ENCODE results near the gene ADAMTSL2. TPM values are rescaled to one million over a fixed set of nuclear protein-coding genes. Genes with fewer than 3 reads are reported as not detected.

The ADAMTSL2 gene
- total and polyA plus RNA-seq, 2 of the 13 experiments (the other 11 are each of a cell fraction or from before 2014, with no cell fraction given), result 1.9 to 3.8 TPM

GRCh38 chr9:133532937-133533668 lies 1.4 kb upstream of the ADAMTSL2 start:
- Histone ChIP-seq H3K4me1 (ENCODE audit: insufficient read depth, low read length) (peaks cover 38% of the 10 kb centered on the region), H3K9me3 (ENCODE audit: low read length) (no peaks in the 10 kb centered on the region), H3K27me3 (ENCODE audit: control insufficient read depth in 1 of 2, insufficient read depth in 2 of 2, low read length in 2 of 2) (peaks cover 17 to 42% of the 10 kb centered on the region in 2 experiments; a peak in 4 of 5 replicates), H3K9ac (ENCODE audit: insufficient read depth, low read depth, low read length) (no peak overlapping the region), H3K4me2 (ENCODE audit: low read depth, low read length) (peak overlapping the region; percentile 98), H3K79me2 (ENCODE audit: insufficient read depth, low read length) (no peaks in the 10 kb centered on the region), H2AFZ (ENCODE audit: low read length) (no peak overlapping the region), H4K20me1 (ENCODE audit: insufficient read depth, low read length) (0 out of 2 replicates have a peak, but pooled peaks cover 2% of the 10 kb centered on the region), H3K4me3 (replicated peaks in 1 of 3; ENCODE audit: insufficient read depth in 1 of 3, low read depth in 2 of 3, low read length in 3 of 3) (peak overlapping the region in 1 of 3 experiments; percentile 72; a peak in 2 of 6 replicates), H3K36me3 (replicated peaks in 1 of 2; ENCODE audit: control insufficient read depth in 1 of 2, insufficient read depth in 2 of 2, low read length in 2 of 2) (no peaks in the 10 kb centered on the region), H3K27ac (ENCODE audit: extremely low read length, insufficient read depth, low read length) (no peak overlapping the region)
- peak; percentile 69 for ATAC-seq
- DNase-seq (ENCODE audit: low spot score), result peak; percentile 75
- POLR2A ChIA-PET, result interaction anchor here (1.0 to 2.1 kb wide), 5 partner anchors 10 to 205 kb away, joined by 3 to 19 read pairs (median 4); partner anchors contain the start of genes CACFD1 and SARDH
- FAIRE-seq, result peak; percentile 82
- CTCF ChIA-PET (ENCODE audit: low intra/inter-chr PET ratio, low total read pairs), result interaction anchor here (1.5 to 2.9 kb wide), 3 partner anchors 182 to 236 kb away, joined by 6 to 19 read pairs (median 6); no protein-coding TSS in a partner anchor
- in situ Hi-C loops (cut with HindIII; ENCODE audit: extremely low pct_ligation_motif_present, low pct_unique_long_range_greater_than_20kb), result loop anchor here (25.0 kb wide), 1 partner anchor 204 kb away; the partner anchor contains the start of gene SARDH
- WGBS (ENCODE audit: low lambda C conversion rate), result 28% methylated on average over 14 of the region's 20 CpGs
- intact Hi-C loops (cut with micrococcal nuclease; ENCODE audit: unreplicated experiment), result no loop called here
- no TSS peak for BruUV-seq (replicated peaks)
- TF ChIP-seq RAD21 (CRISPR knock-in tag; IDR thresholded peaks at IDR 0.05) (peak; percentile 78), MZF1 (CRISPR knock-in tag; IDR thresholded peaks at IDR 0.05; ENCODE audit: borderline replicate concordance) (no peak), XRCC5 (optimal IDR thresholded peaks at IDR 0.05; ENCODE audit: low read length) (peak; percentile 55), ZBTB38 (CRISPR knock-in tag; IDR thresholded peaks at IDR 0.05) (0 out of 2 replicates have a peak, but pooled peaks have one; percentile 33), CBFB (CRISPR knock-in tag; IDR thresholded peaks at IDR 0.05) (no peak), IKZF5 (CRISPR knock-in tag; IDR thresholded peaks at IDR 0.05) (no peak), HNRNPLL (IDR thresholded peaks at IDR 0.05; ENCODE audit: low read depth, low read length, poor library complexity, severe bottlenecking) (peak; percentile 16), MXI1 (IDR thresholded peaks at IDR 0.05; ENCODE audit: borderline replicate concordance, low read depth, low read length) (peak; percentile 37; the same call in 1 of the 3 replicates), HNRNPL (IDR thresholded peaks at IDR 0.05; ENCODE audit: low read depth, low read length) (peak; percentile 77; the same call in 1 of the 2 replicates), ZNF101 (CRISPR knock-in tag; IDR thresholded peaks at IDR 0.05; ENCODE audit: borderline replicate concordance, low read depth) (no peak), ARNT2 (CRISPR knock-in tag; IDR thresholded peaks at IDR 0.05; ENCODE audit: low read depth) (no peak), NFATC3 (CRISPR knock-in tag; IDR thresholded peaks at IDR 0.05) (no peak), CBX1 (IDR thresholded peaks at IDR 0.05; ENCODE audit: low read depth) (peak; percentile 84), ZNF616 (CRISPR knock-in tag; IDR thresholded peaks at IDR 0.05; ENCODE audit: low read depth) (no peak), ZNF580 (CRISPR knock-in tag; IDR thresholded peaks at IDR 0.05; ENCODE audit: borderline replicate concordance, low read depth) (peak; percentile 37; the same call in 1 of the 2 replicates), ARID4A (CRISPR knock-in tag; IDR thresholded peaks at IDR 0.05; ENCODE audit: borderline replicate concordance) (peak; percentile 37; the same call in 1 of the 2 replicates), THAP11 (CRISPR knock-in tag; IDR thresholded peaks at IDR 0.05) (no peak)
